NOMO-1 treated with dmso at 0.1 percent for 144 hours (cell line): Measurements from ENCODE around the gene GTF3C4.

ENCODE experiments used
- DNase-seq: peaks from one replicate; lab custom pipeline; 2025; ENCODE audit not compliant: unreplicated experiment; lab: John Stamatoyannopoulos, UW

GTF3C4 gene

GRCh38 chr9:132730054-132731033 is 60.1 kb downstream of the GTF3C4 start:
- DNase-seq, result no peak

DNA sequence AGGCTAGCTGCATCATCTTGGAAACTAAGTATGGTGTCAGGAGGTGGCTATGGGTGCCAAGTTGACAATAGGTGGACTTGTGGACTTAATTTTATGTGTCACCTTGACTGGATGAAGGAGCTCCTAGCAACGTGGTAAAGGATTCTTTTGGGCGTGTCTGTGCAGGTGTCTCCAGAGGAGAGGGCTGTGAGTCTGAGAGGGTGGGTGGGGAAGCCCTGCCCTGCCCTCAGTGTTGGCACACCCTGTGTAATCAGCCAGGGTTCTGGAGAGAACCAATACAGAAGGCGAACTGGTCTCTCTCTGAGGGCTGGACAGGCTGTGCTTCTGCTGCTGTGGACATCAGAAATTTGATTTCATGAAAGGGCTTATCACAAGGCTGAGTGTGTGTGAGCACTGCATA is 61.0 kb downstream of the GTF3C4 start:
- no peak for DNase-seq

DNA sequence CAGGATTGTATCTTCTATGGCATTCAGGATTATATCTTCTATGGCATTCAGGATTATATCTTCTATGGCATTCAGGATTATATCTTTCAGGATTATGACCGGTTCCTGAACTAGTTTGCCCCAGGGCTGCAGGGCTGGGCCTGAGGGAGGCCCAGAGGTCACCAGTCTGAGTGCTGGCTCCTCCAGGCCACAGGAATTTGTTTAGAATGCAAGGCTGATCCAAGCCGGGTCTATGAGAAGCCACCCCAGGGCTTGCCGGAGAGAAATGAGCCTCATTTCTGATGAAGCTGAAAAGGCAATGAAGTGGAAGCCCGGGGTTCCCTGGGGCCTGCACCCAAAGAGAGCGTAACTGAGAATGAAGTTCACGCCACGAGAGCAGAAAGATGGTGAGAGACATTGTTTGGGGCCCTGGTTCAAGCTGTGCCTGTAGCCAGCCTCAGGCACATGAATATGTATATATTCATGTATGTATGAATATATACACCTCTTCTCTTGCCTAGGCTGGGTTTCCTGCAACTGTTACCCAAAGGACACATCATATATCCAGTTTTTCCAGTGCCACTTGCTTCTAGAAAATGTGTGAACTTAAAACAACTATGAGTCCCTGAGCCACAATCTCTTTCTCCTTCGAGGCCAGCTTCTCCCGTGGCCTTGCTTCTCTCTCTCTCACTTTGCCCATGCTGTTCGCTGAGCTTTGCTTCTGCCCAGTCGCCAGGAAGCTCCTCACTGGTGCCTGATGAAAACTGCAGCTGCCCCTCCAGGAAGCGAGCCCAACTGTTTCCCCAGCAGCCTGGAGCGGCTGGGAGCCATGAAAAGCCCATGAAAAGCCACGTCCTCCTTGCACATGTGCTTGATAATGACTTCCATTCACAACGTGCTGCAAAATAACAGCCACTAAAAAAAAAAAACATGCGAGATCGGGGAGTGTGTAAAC is 62.3 kb downstream of the GTF3C4 start:
- DNase-seq, result no peak

- no peak for DNase-seq
Observed at GRCh38 chr9:132733260-132733815, 63.1 kb downstream of the GTF3C4 start.

DNA sequence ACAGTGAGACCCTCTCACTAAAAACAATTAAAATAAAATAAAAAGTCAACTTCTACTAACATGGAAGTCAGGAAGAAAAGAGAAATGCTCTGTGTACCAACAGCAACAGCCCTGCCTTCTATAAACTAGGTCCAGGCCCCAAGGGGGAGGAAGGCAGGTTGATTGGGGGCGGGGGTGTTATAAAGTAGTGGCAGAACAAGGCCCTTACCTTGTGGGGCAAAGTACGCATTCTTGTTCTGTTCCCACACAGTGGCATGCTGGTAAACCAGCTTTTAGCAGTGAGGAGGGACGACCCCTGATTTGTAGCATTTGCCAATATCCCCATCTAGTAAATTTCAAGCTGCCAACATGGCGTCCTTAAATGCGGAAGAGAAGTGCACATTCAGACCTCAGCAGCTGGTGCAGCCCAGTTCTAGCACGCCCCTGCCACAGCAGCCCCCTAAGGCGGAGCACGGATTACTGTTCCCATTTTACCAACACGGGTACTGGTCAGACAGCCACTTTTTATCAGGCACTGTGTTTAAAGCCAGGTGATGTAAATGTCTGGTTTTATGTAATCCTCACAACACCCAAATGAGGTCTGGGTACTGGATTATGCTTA is 69.5 kb downstream of the GTF3C4 start:
- DNase-seq, result no peak

- no peak for DNase-seq
Observed at GRCh38 chr9:132740526-132741309, 70.5 kb downstream of the GTF3C4 start.

GRCh38 chr9:132742821-132743311 is 72.6 kb downstream of the GTF3C4 start:
- DNase-seq, result no peak

DNA sequence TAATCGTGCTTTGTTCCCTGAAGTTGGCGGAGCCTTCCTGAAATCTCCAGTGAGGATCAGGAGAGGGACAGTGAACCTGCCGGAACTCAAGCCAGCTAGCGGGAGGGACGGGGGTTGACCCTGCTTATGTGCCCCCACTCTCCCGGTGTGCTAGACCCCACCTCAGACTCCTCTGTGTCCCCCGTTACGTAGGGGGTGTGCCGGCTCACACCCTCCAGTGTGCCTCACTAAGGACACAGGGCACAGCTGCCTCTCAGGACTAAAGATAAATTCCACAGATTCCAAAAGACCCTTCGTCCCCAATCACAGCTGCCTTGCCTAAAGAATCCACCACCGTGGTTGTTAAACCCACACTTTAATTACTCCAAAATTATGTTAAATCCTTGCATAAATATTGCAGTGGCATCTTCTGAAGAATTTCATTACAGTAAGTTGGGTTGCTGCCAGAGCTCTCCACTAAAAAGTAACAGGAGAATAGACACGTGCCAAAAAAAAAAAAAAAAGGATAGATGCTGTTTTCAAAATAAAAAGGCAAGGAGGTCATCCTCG is 73.7 kb downstream of the GTF3C4 start:
- DNase-seq, result no peak
